Mononuclear cell (primary cell): ENCODE results near the gene HOXC4. TPM values are rescaled to one million over a fixed set of nuclear protein-coding genes. Genes with fewer than 3 reads are reported as not detected.
"Not testable (repeated sequence)": the region's sequence is repeated elsewhere in the genome, so short reads cannot be mapped to it uniquely, and the experiment has no call there.

Source experiments
- H3K27me3 ChIP-seq: 2 replicates; pipeline ENCODE4 v1.6.0; 2011; ENCODE audit warnings: low read length, control low read depth; ENCODE audit not compliant: insufficient read depth
- H3K4me1 ChIP-seq: 2 replicates; pipeline ENCODE4 v1.5.1; 2011; ENCODE audit warnings: mild to moderate bottlenecking, low read length, control low read depth; ENCODE audit not compliant: insufficient read depth
- H3K4me3 ChIP-seq: 2 replicates; pipeline ENCODE4 v1.5.1; 2011; ENCODE audit warnings: mild to moderate bottlenecking, low read length, moderate library complexity
- H3K9me3 ChIP-seq: 2 replicates; pipeline ENCODE4 v1.5.1; 2011; ENCODE audit warnings: low read depth, mild to moderate bottlenecking, control low read depth, low read length
- total RNA-seq: library from RNA; depleted of rRNA; stranded (reverse); fragments of >200 nt; gene quantifications from one replicate; pipeline ENCODE4 v1.2.3, GENCODE V29; 2012

The HOXC4 gene
- total RNA-seq, 1 donor, result 0.42 TPM

GRCh38 chr12:54090312-54090711 lies 36.7 kb downstream of the HOXC4 start:
- H3K27me3 ChIP-seq, result peaks cover 11% of the 10 kb centered on the region
- H3K4me1 ChIP-seq, H3K4me3 ChIP-seq, H3K9me3 ChIP-seq: not testable (repeated sequence)

DNA sequence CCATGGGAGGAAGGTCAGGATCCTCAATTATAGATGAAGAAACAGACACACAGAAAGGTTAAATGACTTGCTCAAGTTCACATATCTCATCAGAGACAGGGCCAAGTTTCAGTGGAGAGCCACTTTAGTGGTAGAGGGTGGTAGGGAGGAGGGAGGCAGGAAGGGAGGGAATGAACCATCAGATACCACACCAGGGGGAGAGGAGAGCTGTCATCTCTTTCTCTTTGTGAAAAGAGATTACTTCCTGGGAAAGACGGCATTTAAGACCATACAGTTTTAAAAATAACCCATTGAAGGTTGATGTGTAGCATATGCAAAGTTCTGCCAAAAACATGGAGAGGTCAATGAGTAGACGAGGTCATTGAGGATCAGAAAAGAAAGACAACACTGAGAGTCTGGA lies 39.3 kb downstream of the HOXC4 start:
- not testable (repeated sequence) for H3K4me1 ChIP-seq, H3K4me3 ChIP-seq, H3K9me3 ChIP-seq
- peaks cover 11% of the 10 kb centered on the region for H3K27me3 ChIP-seq

GRCh38 chr12:54095928-54096327 lies 42.3 kb downstream of the HOXC4 start:
- not testable (repeated sequence) for H3K4me1 ChIP-seq, H3K27me3 ChIP-seq, H3K4me3 ChIP-seq, H3K9me3 ChIP-seq

DNA sequence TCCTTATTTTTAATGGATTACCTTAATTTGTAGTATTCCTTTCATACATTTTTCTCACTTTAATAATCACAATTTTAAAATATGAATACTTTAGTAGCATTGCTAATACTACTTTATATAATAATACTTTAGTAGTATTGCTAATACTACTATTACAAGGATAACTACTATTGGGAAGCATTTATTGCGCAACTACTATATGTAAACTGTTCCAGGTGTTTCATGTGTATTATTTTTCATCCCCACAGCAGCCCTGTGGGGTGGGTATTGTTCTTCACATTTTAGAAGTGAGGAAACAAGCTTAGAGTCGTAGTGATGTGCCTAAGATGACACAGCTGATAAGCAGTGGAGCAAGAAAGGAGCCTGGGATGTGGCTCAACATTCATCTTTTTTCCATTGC lies 45.0 kb downstream of the HOXC4 start:
- not testable (repeated sequence) for H3K9me3 ChIP-seq, H3K4me1 ChIP-seq, H3K4me3 ChIP-seq, H3K27me3 ChIP-seq

DNA sequence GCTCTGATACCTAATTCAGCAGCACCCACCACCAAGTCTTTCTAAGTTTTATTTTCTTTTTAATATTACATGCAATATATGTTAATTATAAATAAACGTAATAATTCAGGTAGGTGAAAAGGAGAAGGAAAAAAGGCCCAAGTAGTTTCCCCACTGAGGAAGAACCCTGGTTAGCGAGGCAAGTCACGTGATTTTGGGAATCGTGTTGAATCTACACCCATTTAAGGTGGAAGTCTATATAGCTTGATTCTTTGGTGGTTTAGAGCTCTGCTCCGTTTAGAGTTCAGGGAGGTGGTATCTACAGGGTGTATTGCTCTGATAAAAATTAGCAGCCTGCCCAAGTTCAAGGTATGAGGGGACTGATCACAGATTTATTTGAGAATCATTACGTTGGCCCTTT lies 47.0 kb downstream of the HOXC4 start:
- not testable (repeated sequence) for H3K27me3 ChIP-seq, H3K4me3 ChIP-seq, H3K4me1 ChIP-seq, H3K9me3 ChIP-seq

DNA sequence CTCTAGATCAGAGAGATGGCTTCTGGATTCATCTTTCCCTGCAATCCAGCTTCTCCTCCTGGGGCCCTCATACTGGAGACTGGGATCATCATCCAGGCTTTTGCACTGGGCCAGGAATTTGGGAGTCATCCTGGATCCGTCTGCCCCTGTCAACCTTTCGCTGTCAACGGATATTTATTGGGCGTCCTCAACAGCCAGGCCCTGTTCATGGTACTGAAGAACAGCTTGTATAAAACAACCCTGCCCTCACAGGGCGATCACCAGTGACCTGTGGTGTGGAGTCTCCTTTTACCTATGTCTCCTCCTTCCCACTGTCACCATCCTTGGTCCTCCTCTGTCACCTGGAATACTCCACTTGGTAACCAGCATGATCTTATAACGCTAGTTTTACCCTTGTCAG lies 48.6 kb downstream of the HOXC4 start:
- peaks cover 13% of the 10 kb centered on the region for H3K27me3 ChIP-seq
- H3K4me3 ChIP-seq, H3K4me1 ChIP-seq, H3K9me3 ChIP-seq: not testable (repeated sequence)

DNA sequence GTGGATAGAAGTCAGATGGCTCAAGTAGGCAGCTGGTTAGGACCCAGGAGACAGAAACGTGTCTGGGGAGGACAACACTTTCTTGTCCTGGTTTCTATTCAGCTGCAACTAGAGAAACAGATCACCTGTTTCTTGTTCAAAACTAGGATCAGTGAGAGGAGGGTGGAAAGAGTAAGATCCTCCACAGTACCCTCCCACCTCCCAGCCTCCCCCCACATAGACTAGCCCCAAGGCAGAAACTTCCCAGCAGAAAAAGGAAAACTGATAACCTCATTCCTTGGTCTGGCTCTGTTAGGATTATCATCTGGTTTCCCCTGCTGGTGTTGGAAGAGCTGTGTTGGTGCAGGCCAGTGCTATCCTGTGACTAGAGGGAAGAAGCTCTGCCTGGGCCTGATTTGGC lies 50.2 kb downstream of the HOXC4 start:
- H3K4me1 ChIP-seq, H3K4me3 ChIP-seq, H3K9me3 ChIP-seq: not testable (repeated sequence)
- H3K27me3 ChIP-seq, result peaks cover 19% of the 10 kb centered on the region

Other genes with a start within 250 kb of the HOXC4 start
- gene HOXC13, start 115.0 kb upstream of the HOXC4 start, total RNA-seq, result not detected
- not detected for gene HOXC12, start 98.9 kb upstream of the HOXC4 start, total RNA-seq
- not detected for gene HOXC11, start 80.7 kb upstream of the HOXC4 start, total RNA-seq
- not detected for gene HOTAIR, start 78.9 kb upstream of the HOXC4 start, total RNA-seq
- not detected for gene HOXC10, start 68.7 kb upstream of the HOXC4 start, total RNA-seq
- not detected for gene HOXC9, start 53.7 kb upstream of the HOXC4 start, total RNA-seq
- gene HOXC8, start 44.9 kb upstream of the HOXC4 start, total RNA-seq, result not detected
- not detected for gene HOXC6, start 25.4 kb upstream of the HOXC4 start, total RNA-seq
- gene HOXC5, start 20.8 kb upstream of the HOXC4 start, total RNA-seq, result not detected
- gene SMUG1, start 135.2 kb downstream of the HOXC4 start, total RNA-seq, result 3.3 TPM
- gene CBX5, start 226.3 kb downstream of the HOXC4 start, total RNA-seq, result 16.0 TPM
- 766 TPM for gene HNRNPA1, start 226.9 kb downstream of the HOXC4 start, total RNA-seq
- gene NFE2, start 247.2 kb downstream of the HOXC4 start, total RNA-seq, result 9.4 TPM